ENCODE data around the gene PLEKHJ1.

The PLEKHJ1 gene

GRCh38 chr19:2234996-2235380 is 1.1 kb downstream of the PLEKHJ1 start:
- DNase-seq (ENCODE audit: low read depth) = no peak

GRCh38 chr19:2233601-2234280 is 2.4 kb downstream of the PLEKHJ1 start:
- no peak for DNase-seq (ENCODE audit: low read depth)

GRCh38 chr19:2232286-2233151 is 3.6 kb downstream of the PLEKHJ1 start:
- DNase-seq (ENCODE audit: low read depth) = no peak

- DNase-seq (ENCODE audit: low read depth) = no peak
Observed at GRCh38 chr19:2231621-2232221, 4.4 kb downstream of the PLEKHJ1 start.

- DNase-seq (ENCODE audit: low read depth) = no peak
Observed at GRCh38 chr19:2230807-2231533, 5.2 kb downstream of the PLEKHJ1 start.

GRCh38 chr19:2230033-2230531 is 6.0 kb downstream of the PLEKHJ1 start:
- no peak for DNase-seq (ENCODE audit: low read depth)

GRCh38 chr19:2229103-2230032 is 6.8 kb downstream of the PLEKHJ1 start:
- DNase-seq (ENCODE audit: low read depth) = no peak

GRCh38 chr19:2228157-2229030 is 7.7 kb downstream of the PLEKHJ1 start:
- no peak for DNase-seq (ENCODE audit: low read depth)

- no peak for DNase-seq (ENCODE audit: low read depth)
Observed at GRCh38 chr19:2227415-2228156, 8.5 kb downstream of the PLEKHJ1 start.

GRCh38 chr19:2226840-2227360 is 9.2 kb downstream of the PLEKHJ1 start:
- DNase-seq (ENCODE audit: low read depth) = no peak

- no peak for DNase-seq (ENCODE audit: low read depth)
Observed at GRCh38 chr19:2226051-2226839, 9.9 kb downstream of the PLEKHJ1 start.

- no peak for DNase-seq (ENCODE audit: low read depth)
Observed at GRCh38 chr19:2225415-2226050, 10.6 kb downstream of the PLEKHJ1 start.

- DNase-seq (ENCODE audit: low read depth) = no peak
Observed at GRCh38 chr19:2224754-2225349, 11.3 kb downstream of the PLEKHJ1 start.

GRCh38 chr19:2223959-2224358 is 12.2 kb downstream of the PLEKHJ1 start:
- no peak for DNase-seq (ENCODE audit: low read depth)

- DNase-seq (ENCODE audit: low read depth) = no peak
Observed at GRCh38 chr19:2223391-2223790, 12.7 kb downstream of the PLEKHJ1 start.

- DNase-seq (ENCODE audit: low read depth) = no peak
Observed at GRCh38 chr19:2221918-2222317, 14.2 kb downstream of the PLEKHJ1 start.

- no peak for DNase-seq (ENCODE audit: low read depth)
Observed at GRCh38 chr19:2221250-2221831, 14.8 kb downstream of the PLEKHJ1 start.
